HL-60 (cell line): Measurements from ENCODE around the gene LRRC37B.
"Not testable (repeated sequence)": the region's sequence is repeated elsewhere in the genome, so short reads cannot be mapped to it uniquely, and the experiment has no call there.

Experiments
- DNase-seq, 2 experiments: peaks; one replicate each; pipeline ENCODE4 v3.0.0-alpha.2; 2010 to 2020; ENCODE audit warnings: low read depth in 1 of 2, low spot score in 1 of 2
- H3K27ac ChIP-seq: fragments of 250-450 bp; sonication (Bioruptor Pico); replicated peaks from 2 replicates; pipeline ENCODE4 v1.5.1; 2020; ENCODE audit warnings: mild to moderate bottlenecking, moderate library complexity
- H3K27me3 ChIP-seq: fragments of 250-450 bp; sonication (Bioruptor Pico); 2 replicates; pipeline ENCODE4 v1.5.1; 2021; ENCODE audit warnings: mild to moderate bottlenecking, moderate library complexity; ENCODE audit not compliant: insufficient read depth, poor library complexity, severe bottlenecking
- H3K4me3 ChIP-seq: replicated peaks from 2 replicates; pipeline ENCODE4 v1.5.1; 2011; ENCODE audit warnings: mild to moderate bottlenecking, control low read depth, low read length; ENCODE audit not compliant: insufficient read depth
- GABPA ChIP-seq: IDR thresholded peaks from 2 replicates; pipeline ENCODE4 v1.6.1; 2012; ENCODE audit warnings: low read depth
- POLR2AphosphoS5 ChIP-seq: IDR thresholded peaks from 2 replicates; pipeline ENCODE4 v1.6.1; 2012; ENCODE audit warnings: low read depth
- SPI1 ChIP-seq: IDR thresholded peaks from 2 replicates; pipeline ENCODE4 v1.6.1; 2012; ENCODE audit warnings: low read depth, mild to moderate bottlenecking, borderline replicate concordance
- TF ChIP-seq, protein P1 (sequence below): IDR thresholded peaks from 2 replicates; pipeline ENCODE4 v1.6.1; 2012; ENCODE audit warnings: low read depth; ENCODE audit not compliant: insufficient replicate concordance
- TF ChIP-seq, protein P2 (sequence below): IDR thresholded peaks from one replicate; pipeline ENCODE4 v1.5.1; 2011; ENCODE audit warnings: low read length, control low read depth, inconsistent platforms; ENCODE audit not compliant: insufficient read depth

LRRC37B gene

GRCh38 chr17:32019228-32019627 is 12.0 kb downstream of the LRRC37B start:
- Histone ChIP-seq H3K27ac (no peak overlapping the region), H3K27me3 (no peaks in the 10 kb centered on the region), H3K4me3 (no peak overlapping the region)
- TF ChIP-seq, protein P1, sequence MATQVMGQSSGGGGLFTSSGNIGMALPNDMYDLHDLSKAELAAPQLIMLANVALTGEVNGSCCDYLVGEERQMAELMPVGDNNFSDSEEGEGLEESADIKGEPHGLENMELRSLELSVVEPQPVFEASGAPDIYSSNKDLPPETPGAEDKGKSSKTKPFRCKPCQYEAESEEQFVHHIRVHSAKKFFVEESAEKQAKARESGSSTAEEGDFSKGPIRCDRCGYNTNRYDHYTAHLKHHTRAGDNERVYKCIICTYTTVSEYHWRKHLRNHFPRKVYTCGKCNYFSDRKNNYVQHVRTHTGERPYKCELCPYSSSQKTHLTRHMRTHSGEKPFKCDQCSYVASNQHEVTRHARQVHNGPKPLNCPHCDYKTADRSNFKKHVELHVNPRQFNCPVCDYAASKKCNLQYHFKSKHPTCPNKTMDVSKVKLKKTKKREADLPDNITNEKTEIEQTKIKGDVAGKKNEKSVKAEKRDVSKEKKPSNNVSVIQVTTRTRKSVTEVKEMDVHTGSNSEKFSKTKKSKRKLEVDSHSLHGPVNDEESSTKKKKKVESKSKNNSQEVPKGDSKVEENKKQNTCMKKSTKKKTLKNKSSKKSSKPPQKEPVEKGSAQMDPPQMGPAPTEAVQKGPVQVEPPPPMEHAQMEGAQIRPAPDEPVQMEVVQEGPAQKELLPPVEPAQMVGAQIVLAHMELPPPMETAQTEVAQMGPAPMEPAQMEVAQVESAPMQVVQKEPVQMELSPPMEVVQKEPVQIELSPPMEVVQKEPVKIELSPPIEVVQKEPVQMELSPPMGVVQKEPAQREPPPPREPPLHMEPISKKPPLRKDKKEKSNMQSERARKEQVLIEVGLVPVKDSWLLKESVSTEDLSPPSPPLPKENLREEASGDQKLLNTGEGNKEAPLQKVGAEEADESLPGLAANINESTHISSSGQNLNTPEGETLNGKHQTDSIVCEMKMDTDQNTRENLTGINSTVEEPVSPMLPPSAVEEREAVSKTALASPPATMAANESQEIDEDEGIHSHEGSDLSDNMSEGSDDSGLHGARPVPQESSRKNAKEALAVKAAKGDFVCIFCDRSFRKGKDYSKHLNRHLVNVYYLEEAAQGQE = no peak
- TF ChIP-seq GABPA (no peak), POLR2AphosphoS5 (no peak), SPI1 (no peak)
- TF ChIP-seq, protein P2, sequence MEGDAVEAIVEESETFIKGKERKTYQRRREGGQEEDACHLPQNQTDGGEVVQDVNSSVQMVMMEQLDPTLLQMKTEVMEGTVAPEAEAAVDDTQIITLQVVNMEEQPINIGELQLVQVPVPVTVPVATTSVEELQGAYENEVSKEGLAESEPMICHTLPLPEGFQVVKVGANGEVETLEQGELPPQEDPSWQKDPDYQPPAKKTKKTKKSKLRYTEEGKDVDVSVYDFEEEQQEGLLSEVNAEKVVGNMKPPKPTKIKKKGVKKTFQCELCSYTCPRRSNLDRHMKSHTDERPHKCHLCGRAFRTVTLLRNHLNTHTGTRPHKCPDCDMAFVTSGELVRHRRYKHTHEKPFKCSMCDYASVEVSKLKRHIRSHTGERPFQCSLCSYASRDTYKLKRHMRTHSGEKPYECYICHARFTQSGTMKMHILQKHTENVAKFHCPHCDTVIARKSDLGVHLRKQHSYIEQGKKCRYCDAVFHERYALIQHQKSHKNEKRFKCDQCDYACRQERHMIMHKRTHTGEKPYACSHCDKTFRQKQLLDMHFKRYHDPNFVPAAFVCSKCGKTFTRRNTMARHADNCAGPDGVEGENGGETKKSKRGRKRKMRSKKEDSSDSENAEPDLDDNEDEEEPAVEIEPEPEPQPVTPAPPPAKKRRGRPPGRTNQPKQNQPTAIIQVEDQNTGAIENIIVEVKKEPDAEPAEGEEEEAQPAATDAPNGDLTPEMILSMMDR = no peak
- DNase-seq = no peak

GRCh38 chr17:32020943-32021614 is 13.9 kb downstream of the LRRC37B start:
- TF ChIP-seq, protein P2 = no peak
- TF ChIP-seq GABPA = no peak
- TF ChIP-seq, protein P1 = no peak
- no peak for TF ChIP-seq SPI1
- TF ChIP-seq POLR2AphosphoS5 = no peak
- no peak overlapping the region for H3K4me3 ChIP-seq
- H3K27ac ChIP-seq = no peak overlapping the region
- no peaks in the 10 kb centered on the region for H3K27me3 ChIP-seq
- DNase-seq = no peak

GRCh38 chr17:32021615-32021955 is 14.4 kb downstream of the LRRC37B start:
- TF ChIP-seq SPI1 = no peak
- no peak for TF ChIP-seq POLR2AphosphoS5
- TF ChIP-seq, protein P2 = no peak
- no peak for TF ChIP-seq GABPA
- TF ChIP-seq, protein P1 = no peak
- Histone ChIP-seq H3K4me3 (no peak overlapping the region), H3K27ac (no peak overlapping the region), H3K27me3 (no peaks in the 10 kb centered on the region)
- DNase-seq = no peak

GRCh38 chr17:32022554-32022953 is 15.4 kb downstream of the LRRC37B start:
- H3K4me3 ChIP-seq, DNase-seq, H3K27me3 ChIP-seq, H3K27ac ChIP-seq: not testable (repeated sequence)

- not testable (repeated sequence) for H3K4me3 ChIP-seq, DNase-seq, H3K27ac ChIP-seq, H3K27me3 ChIP-seq
Observed at GRCh38 chr17:32027271-32027670, 20.1 kb downstream of the LRRC37B start.
